A549 (cell line): ENCODE results near the gene ZC3H11A.

Experiments
- PHF8 ChIP-seq: fragments of 200-600 bp; sonication (generic); IDR thresholded peaks from 2 replicates; pipeline ENCODE4 v1.6.1; 2016; ENCODE audit warnings: low read depth, mild to moderate bottlenecking, antibody characterized with exemption, moderate library complexity, borderline replicate concordance
- RARB ChIP-seq: fragments of 250-450 bp; sonication (Bioruptor Pico); IDR thresholded peaks from 2 replicates; pipeline ENCODE4 v1.8.0; 2021; ENCODE audit warnings: mild to moderate bottlenecking, moderate library complexity

- TF ChIP-seq PHF8 = no peak
- TF ChIP-seq RARB (CRISPR knock-in tag) = no peak
Measured at GRCh38 chr1:203797216-203797615, 1.8 kb downstream of the ZC3H11A start.
